Adipocyte (in vitro differentiated cells): ENCODE measurements around the gene NDUFB2.

Experiments used
- DNase-seq: peaks from one replicate; pipeline ENCODE4 v3.0.0-alpha.2; 2015; ENCODE audit warnings: low read depth
- H3K27me3 ChIP-seq: replicated peaks from 2 replicates; pipeline ENCODE4 v1.7.0; 2013; ENCODE audit warnings: mild to moderate bottlenecking, low read length, moderate library complexity; ENCODE audit not compliant: control insufficient read depth, insufficient read depth
- H3K36me3 ChIP-seq: 2 replicates; pipeline ENCODE4 v1.7.0; 2013; ENCODE audit warnings: low read length, mild to moderate bottlenecking, moderate library complexity; ENCODE audit not compliant: control insufficient read depth, insufficient read depth, severe bottlenecking
- H3K4me1 ChIP-seq: 2 replicates; pipeline ENCODE4 v1.7.0; 2013; ENCODE audit warnings: mild to moderate bottlenecking, low read length, moderate library complexity; ENCODE audit not compliant: control insufficient read depth, insufficient read depth
- H3K4me3 ChIP-seq: 2 replicates; pipeline ENCODE4 v1.7.0; 2013; ENCODE audit warnings: mild to moderate bottlenecking, low read length, moderate library complexity
- H3K9ac ChIP-seq: 2 replicates; pipeline ENCODE4 v1.7.0; 2013; ENCODE audit warnings: mild to moderate bottlenecking, low read length, moderate library complexity
- H3K9me3 ChIP-seq: 2 replicates; pipeline ENCODE4 v1.7.0; 2013; ENCODE audit warnings: mild to moderate bottlenecking, low read length, moderate library complexity; ENCODE audit not compliant: control insufficient read depth

The NDUFB2 gene

GRCh38 chr7:140745266-140746058 is 49.0 kb downstream of the NDUFB2 start:
- no peaks in the 10 kb centered on the region for H3K27me3 ChIP-seq
- no peak overlapping the region for H3K9ac ChIP-seq
- no peaks in the 10 kb centered on the region for H3K4me1 ChIP-seq
- H3K36me3 ChIP-seq, result peaks cover 35% of the 10 kb centered on the region
- no peak overlapping the region for H3K4me3 ChIP-seq
- DNase-seq, result no peak
- no peaks in the 10 kb centered on the region for H3K9me3 ChIP-seq

GRCh38 chr7:140746751-140747150 is 50.2 kb downstream of the NDUFB2 start:
- Histone ChIP-seq H3K9ac (no peak overlapping the region), H3K36me3 (peaks cover 35% of the 10 kb centered on the region), H3K9me3 (no peaks in the 10 kb centered on the region), H3K4me3 (no peak overlapping the region), H3K27me3 (no peaks in the 10 kb centered on the region), H3K4me1 (no peaks in the 10 kb centered on the region)
- no peak for DNase-seq

DNA sequence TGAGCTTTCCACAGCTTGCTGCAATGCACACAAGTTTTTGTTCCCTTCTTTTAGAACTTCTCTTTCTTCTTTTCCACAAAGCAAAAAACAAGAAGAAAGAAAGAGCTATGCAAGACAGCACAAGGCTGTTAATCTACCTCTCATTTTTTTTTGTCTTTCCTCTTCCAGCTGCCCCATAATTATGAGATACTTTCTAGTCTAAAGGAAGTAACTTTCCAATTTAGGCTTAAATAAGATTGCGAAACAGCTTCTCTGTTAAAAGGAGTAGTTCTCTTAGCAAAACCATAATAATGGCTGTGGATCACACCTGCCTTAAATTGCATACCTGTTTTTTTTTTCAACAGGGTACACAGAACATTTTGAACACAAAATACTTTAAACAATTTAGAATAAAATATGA is 56.0 kb downstream of the NDUFB2 start:
- H3K36me3 ChIP-seq, result peaks cover 38% of the 10 kb centered on the region
- H3K4me3 ChIP-seq, result no peak overlapping the region
- peak; percentile 47 for DNase-seq
- H3K4me1 ChIP-seq, result no peaks in the 10 kb centered on the region
- H3K27me3 ChIP-seq, result no peaks in the 10 kb centered on the region
- no peak overlapping the region for H3K9ac ChIP-seq
- no peaks in the 10 kb centered on the region for H3K9me3 ChIP-seq

- H3K9ac ChIP-seq, result no peak overlapping the region
- H3K4me1 ChIP-seq, result no peaks in the 10 kb centered on the region
- DNase-seq, result no peak
- H3K36me3 ChIP-seq, result peaks cover 22% of the 10 kb centered on the region
- no peaks in the 10 kb centered on the region for H3K9me3 ChIP-seq
- no peaks in the 10 kb centered on the region for H3K27me3 ChIP-seq
- H3K4me3 ChIP-seq, result no peak overlapping the region
Measured at GRCh38 chr7:140754506-140754905, 58.0 kb downstream of the NDUFB2 start.
